ENCODE data around the gene ZFYVE28. TPM values are rescaled to one million over a fixed set of nuclear protein-coding genes. Genes with fewer than 3 reads are reported as not detected.
A peak's percentile ranks its signal among the peaks of the same experiment; 100 is the strongest.

Gene ZFYVE28
- total RNA-seq, 1 donor from 2014 or later: 3.6 TPM

DNA sequence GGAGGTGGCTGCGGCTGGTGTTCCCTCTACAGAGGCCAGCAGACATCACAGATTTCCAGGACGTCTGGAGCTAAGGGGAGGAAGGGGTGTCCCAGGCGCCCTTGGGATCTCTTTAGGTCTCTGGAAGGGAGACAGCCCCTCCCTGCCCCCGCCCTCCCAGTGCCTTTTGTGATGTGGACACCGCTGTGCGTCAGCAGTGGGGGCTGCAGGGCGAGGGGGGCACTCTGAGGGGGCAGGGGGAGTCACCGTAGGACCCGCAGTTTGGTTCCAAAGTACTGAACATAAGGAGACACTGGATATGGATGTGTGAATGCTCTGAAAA lies 130.9 kb downstream of the ZFYVE28 start:
- H3K4me3 Mint-ChIP-seq: no peak overlapping the region
- peaks cover 4% of the 10 kb centered on the region for H3K4me1 Mint-ChIP-seq (ENCODE audit: unreplicated experiment)
- no peaks in the 10 kb centered on the region for H3K9me3 Mint-ChIP-seq
- no peaks in the 10 kb centered on the region for H3K36me3 Mint-ChIP-seq
- TF ChIP-seq, protein P1, sequence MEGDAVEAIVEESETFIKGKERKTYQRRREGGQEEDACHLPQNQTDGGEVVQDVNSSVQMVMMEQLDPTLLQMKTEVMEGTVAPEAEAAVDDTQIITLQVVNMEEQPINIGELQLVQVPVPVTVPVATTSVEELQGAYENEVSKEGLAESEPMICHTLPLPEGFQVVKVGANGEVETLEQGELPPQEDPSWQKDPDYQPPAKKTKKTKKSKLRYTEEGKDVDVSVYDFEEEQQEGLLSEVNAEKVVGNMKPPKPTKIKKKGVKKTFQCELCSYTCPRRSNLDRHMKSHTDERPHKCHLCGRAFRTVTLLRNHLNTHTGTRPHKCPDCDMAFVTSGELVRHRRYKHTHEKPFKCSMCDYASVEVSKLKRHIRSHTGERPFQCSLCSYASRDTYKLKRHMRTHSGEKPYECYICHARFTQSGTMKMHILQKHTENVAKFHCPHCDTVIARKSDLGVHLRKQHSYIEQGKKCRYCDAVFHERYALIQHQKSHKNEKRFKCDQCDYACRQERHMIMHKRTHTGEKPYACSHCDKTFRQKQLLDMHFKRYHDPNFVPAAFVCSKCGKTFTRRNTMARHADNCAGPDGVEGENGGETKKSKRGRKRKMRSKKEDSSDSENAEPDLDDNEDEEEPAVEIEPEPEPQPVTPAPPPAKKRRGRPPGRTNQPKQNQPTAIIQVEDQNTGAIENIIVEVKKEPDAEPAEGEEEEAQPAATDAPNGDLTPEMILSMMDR (conservative IDR thresholded peaks at IDR 0.05): no peak
- H3K27ac Mint-ChIP-seq: no peak overlapping the region
- DNase-seq (ENCODE audit: extremely low spot score, unreplicated experiment): peak; percentile 44
- no peaks in the 10 kb centered on the region for H3K27me3 Mint-ChIP-seq

DNA sequence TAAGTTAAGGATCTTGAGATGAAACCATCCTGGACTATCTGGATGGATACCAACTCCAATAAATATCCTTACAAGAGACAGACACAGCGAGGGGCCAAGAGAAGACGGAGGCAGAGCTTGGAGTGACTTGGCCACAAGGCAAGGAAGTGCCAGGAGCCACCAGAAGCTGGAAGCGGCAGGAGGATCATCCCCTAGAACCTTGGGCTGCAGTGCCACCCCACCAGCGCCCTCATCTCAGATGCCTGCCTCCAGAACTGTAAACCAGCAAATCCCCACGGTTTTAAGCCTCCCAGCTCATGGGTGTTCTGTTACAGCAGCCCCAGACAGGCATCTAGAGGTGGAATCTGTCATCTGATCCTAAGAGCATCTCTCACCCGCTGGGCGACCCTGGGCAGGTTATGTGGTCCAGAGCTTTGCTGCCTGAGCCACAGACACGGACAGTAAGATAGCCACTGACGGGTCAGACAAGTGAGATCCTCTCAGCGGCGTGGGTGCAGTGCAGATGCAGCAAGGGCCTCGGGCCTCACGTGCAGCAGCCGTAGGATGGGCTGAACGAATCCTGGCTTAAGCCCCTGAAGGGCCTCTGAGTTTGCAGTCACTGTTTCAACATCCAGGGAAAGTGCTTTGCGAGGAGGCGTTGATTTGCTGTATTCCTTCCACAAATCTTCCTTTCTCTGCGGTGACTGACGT lies 131.4 kb downstream of the ZFYVE28 start:
- no peaks in the 10 kb centered on the region for H3K9me3 Mint-ChIP-seq
- no peak overlapping the region for H3K4me3 Mint-ChIP-seq
- no peaks in the 10 kb centered on the region for H3K36me3 Mint-ChIP-seq
- no peaks in the 10 kb centered on the region for H3K27me3 Mint-ChIP-seq
- TF ChIP-seq, protein P1 (conservative IDR thresholded peaks at IDR 0.05): no peak
- DNase-seq (ENCODE audit: extremely low spot score, unreplicated experiment): peak; percentile 64
- H3K27ac Mint-ChIP-seq: no peak overlapping the region
- no peaks in the 10 kb centered on the region for H3K4me1 Mint-ChIP-seq (ENCODE audit: unreplicated experiment)

DNA sequence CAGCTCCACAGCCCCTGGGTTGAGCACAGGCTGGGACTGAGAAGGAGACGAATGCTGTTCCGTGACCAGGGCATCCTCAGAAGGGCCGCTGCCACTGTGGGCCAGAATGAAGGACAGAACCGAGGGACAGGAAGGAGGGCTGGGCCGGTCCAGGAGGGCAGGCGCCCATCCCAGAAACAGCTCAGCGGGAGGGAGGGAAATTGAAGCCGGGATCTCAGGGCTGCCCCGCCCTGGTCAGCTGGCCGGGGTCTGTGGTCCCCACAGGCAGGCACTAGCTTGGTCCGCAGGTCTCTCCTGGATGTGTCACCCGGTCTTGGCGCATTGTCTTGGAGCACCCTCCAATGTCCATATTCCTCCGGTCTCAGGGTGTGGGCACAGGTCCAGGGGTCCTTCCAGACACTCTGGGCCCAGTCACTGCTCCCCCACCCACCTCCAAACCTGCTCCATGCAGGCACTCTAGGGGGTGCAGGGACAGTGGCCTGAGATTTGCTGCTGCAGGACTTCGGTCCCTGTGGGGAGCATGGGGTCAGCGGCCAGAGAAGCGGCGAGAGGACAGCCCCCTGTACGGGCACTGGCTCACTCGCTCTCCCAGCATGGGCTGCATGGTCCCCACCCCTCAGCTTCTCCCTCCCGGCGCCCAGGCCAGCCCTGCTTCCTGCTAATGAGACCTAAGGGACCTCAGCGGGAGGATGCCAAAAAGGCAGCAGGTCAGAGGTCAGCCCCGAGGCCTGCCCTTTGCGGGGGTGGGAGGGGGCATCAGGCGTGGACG lies 132.6 kb downstream of the ZFYVE28 start:
- DNase-seq (ENCODE audit: extremely low spot score, unreplicated experiment): peak; percentile 62
- no peaks in the 10 kb centered on the region for H3K9me3 Mint-ChIP-seq
- no peak overlapping the region for H3K4me3 Mint-ChIP-seq
- TF ChIP-seq, protein P1 (conservative IDR thresholded peaks at IDR 0.05): no peak
- H3K4me1 Mint-ChIP-seq (ENCODE audit: unreplicated experiment): no peaks in the 10 kb centered on the region
- H3K27me3 Mint-ChIP-seq: peaks cover 3% of the 10 kb centered on the region
- H3K27ac Mint-ChIP-seq: no peak overlapping the region
- no peaks in the 10 kb centered on the region for H3K36me3 Mint-ChIP-seq

DNA sequence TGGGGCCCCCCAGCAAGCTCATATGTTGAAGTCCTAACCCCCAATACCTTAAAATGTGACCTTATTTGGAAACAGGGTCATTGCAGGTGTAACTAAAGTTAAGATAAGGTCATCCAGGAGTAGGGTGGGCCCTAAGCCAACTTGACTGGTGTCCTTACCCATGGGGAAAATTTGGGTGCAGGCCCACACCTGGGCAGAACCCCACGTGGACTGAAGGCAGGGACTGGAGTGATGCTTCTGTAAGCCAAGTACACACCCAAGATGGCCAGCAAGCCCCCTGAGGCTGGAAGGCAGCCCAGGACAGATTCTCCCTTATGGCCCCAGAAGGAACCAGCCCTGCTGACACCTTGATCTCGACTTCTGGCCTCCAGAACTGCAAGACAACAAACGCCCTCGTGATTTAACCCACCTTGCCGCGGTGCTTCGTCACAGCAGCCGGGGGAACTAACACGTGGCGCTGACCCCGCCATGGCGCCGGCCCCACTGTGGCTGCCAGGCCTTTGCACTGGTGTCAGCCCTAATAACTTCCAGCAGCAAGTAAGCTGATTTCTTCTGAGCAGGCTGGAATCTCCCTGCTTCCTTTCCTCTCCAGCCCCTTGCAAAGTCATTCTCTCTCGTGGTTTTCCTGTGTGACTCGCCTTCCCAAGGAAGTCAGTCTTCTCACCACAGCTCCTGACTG lies 133.4 kb downstream of the ZFYVE28 start:
- H3K36me3 Mint-ChIP-seq: no peaks in the 10 kb centered on the region
- no peak overlapping the region for H3K27ac Mint-ChIP-seq
- H3K9me3 Mint-ChIP-seq: no peaks in the 10 kb centered on the region
- no peak for DNase-seq (ENCODE audit: extremely low spot score, unreplicated experiment)
- peaks cover 3% of the 10 kb centered on the region for H3K27me3 Mint-ChIP-seq
- H3K4me3 Mint-ChIP-seq: no peak overlapping the region
- TF ChIP-seq, protein P1 (conservative IDR thresholded peaks at IDR 0.05): no peak
- no peaks in the 10 kb centered on the region for H3K4me1 Mint-ChIP-seq (ENCODE audit: unreplicated experiment)

DNA sequence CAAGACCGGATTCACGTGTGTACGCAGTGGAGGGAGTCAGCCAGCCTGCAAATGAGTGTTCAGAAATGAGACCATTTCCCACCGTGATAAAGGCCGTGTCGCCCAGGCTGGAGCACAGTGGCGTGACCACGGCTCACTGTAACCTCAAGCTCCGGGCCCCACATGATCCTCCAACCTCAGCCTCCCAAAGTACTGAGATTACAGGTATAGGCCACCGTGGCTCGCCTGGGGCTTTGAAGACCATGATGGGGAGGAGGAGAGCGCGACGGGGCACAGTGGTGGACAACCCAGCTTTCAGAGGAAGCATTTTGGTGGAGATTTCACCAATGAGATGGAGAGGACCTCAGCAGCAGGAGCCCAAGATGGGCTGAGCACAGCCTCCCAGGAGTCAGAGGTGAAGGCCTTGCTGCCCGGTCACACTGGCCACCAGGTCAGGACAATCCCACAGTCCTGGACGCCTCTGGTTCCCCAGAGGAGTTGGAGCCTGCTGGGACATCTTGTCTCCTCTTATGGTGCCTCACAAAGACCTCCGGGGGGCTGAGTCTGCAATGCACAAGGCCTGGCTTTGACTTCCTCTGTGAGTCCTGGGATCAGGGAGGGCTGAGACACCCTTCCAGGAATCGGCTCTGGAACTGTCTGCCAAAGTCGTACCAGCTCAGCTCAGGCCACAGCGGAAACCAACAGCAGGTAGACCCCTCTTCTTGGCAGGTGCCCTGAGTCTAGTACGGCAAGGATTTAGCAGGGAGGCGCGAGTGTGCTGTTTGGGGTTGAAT lies 134.1 kb downstream of the ZFYVE28 start:
- no peaks in the 10 kb centered on the region for H3K36me3 Mint-ChIP-seq
- DNase-seq (ENCODE audit: extremely low spot score, unreplicated experiment): no peak
- no peak overlapping the region for H3K27ac Mint-ChIP-seq
- H3K4me1 Mint-ChIP-seq (ENCODE audit: unreplicated experiment): no peaks in the 10 kb centered on the region
- TF ChIP-seq, protein P1 (conservative IDR thresholded peaks at IDR 0.05): no peak
- no peak overlapping the region for H3K4me3 Mint-ChIP-seq
- no peaks in the 10 kb centered on the region for H3K9me3 Mint-ChIP-seq
- peaks cover 3% of the 10 kb centered on the region for H3K27me3 Mint-ChIP-seq
